Endothelial cell of umbilical vein (primary cell): ENCODE measurements around the gene PRRC2A. TPM values are rescaled to one million over a fixed set of nuclear protein-coding genes. Genes with fewer than 3 reads are reported as not detected.

ENCODE experiments used
- BruUV-seq: library from RNA; stranded (reverse); fragments of 400-500 nt; replicated peaks from 2 replicates; lab custom pipeline; 2021; lab: Mats Ljungman, UMichigan
- CTCF ChIA-PET: fragments of 300-600, 350-600 bp; sonication (Branson Sonifier 250); formaldehyde crosslinking; loops from one replicate; lab custom pipeline; 2021; ENCODE audit warnings: antibody characterized with exemption, inconsistent platforms; lab: Charles Lee
- POLR2A ChIA-PET: fragments of 300-600, 350-600 bp; sonication (Branson Sonifier 250); formaldehyde crosslinking; loops from one replicate; lab custom pipeline; 2021; ENCODE audit warnings: antibody characterized with exemption, inconsistent platforms; lab: Charles Lee
- DNase-seq: peaks from one replicate; pipeline ENCODE4 v3.0.0-alpha.2; 2011; ENCODE audit warnings: low read depth, low spot score
- FAIRE-seq: peaks from 2 replicates; lab custom pipeline; 2011; peaks lifted over from hg19 to GRCh38; lab: Jason Lieb, UNC
- H2AFZ ChIP-seq: 2 replicates; pipeline ENCODE4 v1.6.0; 2012; ENCODE audit warnings: low read depth, low read length, control low read depth, inconsistent platforms
- H3K27ac ChIP-seq: 2 replicates; pipeline ENCODE4 v1.5.1; 2011; ENCODE audit warnings: low read depth, mild to moderate bottlenecking, control low read depth, low read length, moderate library complexity; ENCODE audit not compliant: insufficient read depth
- H3K27me3 ChIP-seq, 2 experiments: 2 replicates each; pipeline versions ENCODE4 v1.6.0 to v1.6.1; 2011; ENCODE audit warnings: low read length in 2 of 2, mixed read lengths in 1 of 2; ENCODE audit not compliant: control insufficient read depth in 2 of 2, insufficient read depth in 2 of 2
- H3K36me3 ChIP-seq, 2 experiments: 2 replicates in 1 of 2; 3 replicates in 1 of 2; pipeline ENCODE4 v1.5.1; 2011; ENCODE audit warnings: low read length in 2 of 2, mild to moderate bottlenecking in 1 of 2, moderate library complexity in 1 of 2; ENCODE audit not compliant: control insufficient read depth in 2 of 2, insufficient read depth in 2 of 2; ENCODE audit errors: extremely low read depth in 1 of 2
- H3K4me1 ChIP-seq: 3 replicates; pipeline ENCODE4 v1.5.1; 2011; ENCODE audit warnings: mild to moderate bottlenecking, low read length; ENCODE audit not compliant: control insufficient read depth, insufficient read depth; ENCODE audit errors: extremely low read depth
- H3K4me2 ChIP-seq: 2 replicates; pipeline ENCODE4 v1.6.1; 2011; ENCODE audit warnings: low read length, control low read depth, mixed read lengths; ENCODE audit not compliant: insufficient read depth
- H3K4me3 ChIP-seq, 3 experiments: fragments of 200-600 bp in 1 of 3; sonication (generic), shearing (Covaris generic) in 1 of 3; replicated peaks in 1 of 3; 2 replicates each; pipeline ENCODE4 v1.5.1; 2011 to 2016; ENCODE audit warnings: control low read depth in 3 of 3, low read length in 3 of 3, mild to moderate bottlenecking in 2 of 3, inconsistent platforms in 1 of 3, low read depth in 1 of 3, moderate library complexity in 1 of 3; ENCODE audit not compliant: insufficient read depth in 1 of 3
- H3K79me2 ChIP-seq: 2 replicates; pipeline ENCODE4 v1.6.0; 2012; ENCODE audit warnings: low read length, inconsistent platforms; ENCODE audit not compliant: control insufficient read depth, insufficient read depth
- H3K9ac ChIP-seq: replicated peaks from 2 replicates; pipeline ENCODE3; 2011; ENCODE audit warnings: low read length, control low read depth; ENCODE audit not compliant: insufficient read depth; ENCODE audit errors: extremely low read depth
- H3K9me1 ChIP-seq: replicated peaks from 3 replicates; pipeline ENCODE4 v1.6.0; 2011; ENCODE audit warnings: mild to moderate bottlenecking, low read length; ENCODE audit not compliant: control insufficient read depth, insufficient read depth; ENCODE audit errors: extremely low read depth
- H3K9me3 ChIP-seq: replicated peaks from 2 replicates; pipeline ENCODE4 v1.5.1; 2012; ENCODE audit warnings: low read length, inconsistent platforms; ENCODE audit not compliant: control insufficient read depth, insufficient read depth
- H4K20me1 ChIP-seq: replicated peaks from 2 replicates; pipeline ENCODE3; 2011; ENCODE audit warnings: mild to moderate bottlenecking, low read length; ENCODE audit not compliant: control insufficient read depth, insufficient read depth; ENCODE audit errors: extremely low read depth
- CTCF ChIP-seq, 2 donors: IDR thresholded peaks; 1 replicate in 1 of 2; 2 replicates in 1 of 2; pipeline ENCODE4 v1.5.1; 2011; ENCODE audit warnings: low read length in 2 of 2, mild to moderate bottlenecking in 2 of 2, moderate library complexity in 2 of 2, control low read depth in 1 of 2, inconsistent platforms in 1 of 2, low read depth in 1 of 2; ENCODE audit not compliant: insufficient read depth in 1 of 2; ENCODE audit errors: extremely low read depth in 1 of 2
- EZH2 ChIP-seq: IDR thresholded peaks from 2 replicates; pipeline ENCODE4 v1.6.1; 2012; ENCODE audit warnings: borderline replicate concordance, low read depth, mild to moderate bottlenecking, moderate library complexity, low read length, inconsistent platforms; ENCODE audit not compliant: severe bottlenecking
- FOS ChIP-seq: IDR thresholded peaks from 2 replicates; pipeline ENCODE4 v1.6.1; 2011; ENCODE audit warnings: mild to moderate bottlenecking, low read length, moderate library complexity, borderline replicate concordance; ENCODE audit not compliant: insufficient read depth
- GATA2 ChIP-seq: IDR thresholded peaks from 2 replicates; pipeline ENCODE4 v1.7.0; 2011; ENCODE audit warnings: low read depth, mild to moderate bottlenecking, moderate library complexity, mixed read lengths, low read length; ENCODE audit not compliant: insufficient read length, insufficient read depth
- JUN ChIP-seq: IDR thresholded peaks from 2 replicates; pipeline ENCODE4 v1.6.1; 2011; ENCODE audit warnings: borderline replicate concordance, low read depth; ENCODE audit not compliant: insufficient read length, insufficient read depth
- MYC ChIP-seq: IDR thresholded peaks from one replicate; pipeline ENCODE4 v1.6.1; 2011; ENCODE audit warnings: mild to moderate bottlenecking, low read depth, low read length
- POLR2A ChIP-seq: IDR thresholded peaks from 2 replicates; pipeline ENCODE4 v1.6.1; 2012; ENCODE audit warnings: low read depth, mild to moderate bottlenecking, control low read depth, low read length
- POLR2AphosphoS5 ChIP-seq: IDR thresholded peaks from 2 replicates; pipeline ENCODE4 v1.6.1; 2012; ENCODE audit warnings: low read depth, mild to moderate bottlenecking, control low read depth, low read length, moderate library complexity; ENCODE audit not compliant: insufficient read depth
- dilution Hi-C: fragments of 300-500 bp; cut with MboI; formaldehyde crosslinking; loops from one replicate; pipeline ENCODE4 v1.15.0; 2019; ENCODE audit warnings: low sequenced_read_pairs; ENCODE audit not compliant: extremely low pct_ligation_motif_present
- intact Hi-C: fragments of 100-400 bp; cut with micrococcal nuclease; formaldehyde crosslinking; loops from one replicate; pipeline ENCODE4 v1.10.0; 2022
- polyA plus RNA-seq, 4 experiments: library from polyadenylated mRNA; depleted of rRNA in 3 of 4; stranded (reverse) in 3 of 4; unstranded in 1 of 4; fragments of >200 nt; gene quantifications; 2 replicates each; pipeline versions ENCODE4 v1.2.1 to v1.2.3, GENCODE V29; 2011 to 2012; ENCODE audit warnings: missing spikeins in 1 of 4
- total RNA-seq: library from RNA; stranded (reverse); gene quantifications from 2 replicates; pipeline ENCODE4 v1.2.3, GENCODE V29; 2021
- TF ChIP-seq, protein P1 (sequence below): IDR thresholded peaks from 2 replicates; pipeline ENCODE4 v1.6.1; 2011; ENCODE audit not compliant: insufficient read depth, insufficient read length

PRRC2A gene
- total and polyA plus RNA-seq, 2 donors (not counting 3 experiments of a cell fraction or from before 2014, with no cell fraction given), result 88.4 to 229 TPM

DNA sequence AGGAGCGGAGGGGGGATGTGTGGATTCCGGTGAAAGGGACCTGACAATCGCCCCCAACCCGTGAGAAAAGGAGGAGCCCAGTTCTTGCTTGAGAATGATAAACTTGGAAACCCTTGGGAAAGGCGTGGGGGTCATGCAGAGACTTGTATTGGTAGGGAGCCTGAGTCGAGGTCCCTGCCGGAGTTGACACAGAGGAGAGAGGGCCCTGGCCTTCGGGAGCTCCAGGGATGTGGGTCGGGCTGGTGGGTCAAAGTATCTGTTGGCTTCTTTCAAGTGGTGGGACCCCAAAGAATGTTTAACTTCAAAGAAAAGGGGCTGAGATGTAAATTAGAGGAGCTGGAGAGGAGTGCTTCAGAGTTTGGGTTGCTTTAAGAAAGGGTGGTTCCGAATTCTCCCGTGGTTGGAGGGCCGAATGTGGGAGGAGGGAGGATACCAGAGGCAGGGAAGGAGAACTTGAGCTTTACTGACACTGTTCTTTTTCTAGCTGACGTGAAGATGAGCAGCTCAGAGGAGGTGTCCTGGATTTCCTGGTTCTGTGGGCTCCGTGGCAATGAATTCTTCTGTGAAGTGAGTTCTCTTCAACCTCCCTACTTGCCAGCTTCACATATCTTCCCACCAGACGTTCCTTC, 45.9 kb downstream of the PRRC2A start:
- Histone ChIP-seq H3K9me1 (no peaks in the 10 kb centered on the region), H3K79me2 (peaks cover 32% of the 10 kb centered on the region), H3K4me2 (peak overlapping the region; percentile 81), H3K9ac (peak overlapping the region; percentile 68), H3K4me3 (peak overlapping the region; percentile 70 to 94 (median 72)), H3K27ac (peak overlapping the region; percentile 45), H4K20me1 (no peaks in the 10 kb centered on the region), H2AFZ (peak overlapping the region; percentile 60), H3K27me3 (no peaks in the 10 kb centered on the region), H3K36me3 (peaks cover 25 to 31% of the 10 kb centered on the region in 2 experiments), H3K9me3 (no peaks in the 10 kb centered on the region), H3K4me1 (peaks cover 24% of the 10 kb centered on the region)
- POLR2A ChIA-PET, result no interaction called here
- DNase-seq (no peak), FAIRE-seq (no peak)
- intact Hi-C loops (loop anchor here (2.0 to 10.0 kb wide), 3 partner anchors 14 to 528 kb away; partner anchors contain the start of genes GPSM3, LY6G5C and PBX2), dilution Hi-C loops (no loop called here)
- TF ChIP-seq MYC, result no peak
- no peak for TF ChIP-seq POLR2AphosphoS5
- TF ChIP-seq, protein P1, sequence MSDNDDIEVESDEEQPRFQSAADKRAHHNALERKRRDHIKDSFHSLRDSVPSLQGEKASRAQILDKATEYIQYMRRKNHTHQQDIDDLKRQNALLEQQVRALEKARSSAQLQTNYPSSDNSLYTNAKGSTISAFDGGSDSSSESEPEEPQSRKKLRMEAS, result no peak
- TF ChIP-seq JUN, result no peak
- TF ChIP-seq EZH2, result no peak
- no peak for TF ChIP-seq CTCF (IDR thresholded peaks at IDR 0.05; ENCODE audit: extremely low read depth in 1 of 2, insufficient read depth in 1 of 2, low read depth in 1 of 2, low read length in 2 of 2)
- TF ChIP-seq FOS, result no peak
- TF ChIP-seq GATA2, result no peak
- no peak for TF ChIP-seq POLR2A
- CTCF ChIA-PET, result no interaction called here
- BruUV-seq, result no TSS peak
